Loucy (cell line): ENCODE results near the gene EML2.

Experiments
- H2AFZ ChIP-seq: fragments of 200-600 bp; sonication (generic); 2 replicates; pipeline ENCODE4 v1.6.0; 2016; ENCODE audit warnings: antibody characterized with exemption, mild to moderate bottlenecking, low read length, moderate library complexity
- H3F3A ChIP-seq: fragments of 200-600 bp; 2 replicates; pipeline ENCODE4 v1.6.0; 2016; ENCODE audit warnings: antibody characterized with exemption, low read depth, mild to moderate bottlenecking
- H3K27me3 ChIP-seq: fragments of 200-600 bp; sonication (generic); 2 replicates; pipeline ENCODE4 v1.6.1; 2014; ENCODE audit warnings: low read length, mild to moderate bottlenecking; ENCODE audit not compliant: insufficient read depth, poor library complexity, severe bottlenecking
- H3K36me3 ChIP-seq: fragments of 200-600 bp; sonication (generic); 2 replicates; pipeline ENCODE4 v1.6.1; 2016; ENCODE audit warnings: low read length; ENCODE audit not compliant: insufficient read depth
- H3K4me1 ChIP-seq: fragments of 200-600 bp; sonication (generic); 2 replicates; pipeline ENCODE4 v1.5.1; 2014; ENCODE audit warnings: low read length, mild to moderate bottlenecking; ENCODE audit not compliant: insufficient read depth, poor library complexity, severe bottlenecking
- H3K4me2 ChIP-seq: fragments of 200-600 bp; sonication (generic); 2 replicates; pipeline ENCODE4 v1.6.0; 2014; ENCODE audit warnings: antibody characterized with exemption, low read length, low read depth, mild to moderate bottlenecking; ENCODE audit not compliant: poor library complexity, severe bottlenecking
- H3K4me3 ChIP-seq: fragments of 200-600 bp; sonication (generic); 2 replicates; pipeline ENCODE4 v1.5.1; 2014; ENCODE audit warnings: low read length, mild to moderate bottlenecking, mixed read lengths; ENCODE audit not compliant: poor library complexity, severe bottlenecking
- H3K79me2 ChIP-seq: fragments of 200-600 bp; sonication (generic); 2 replicates; pipeline ENCODE4 v1.6.1; 2014; ENCODE audit warnings: low read length; ENCODE audit not compliant: insufficient read depth
- H3K9ac ChIP-seq: fragments of 200-600 bp; sonication (generic); 2 replicates; pipeline ENCODE4 v1.6.0; 2014; ENCODE audit warnings: mild to moderate bottlenecking, low read depth, low read length, moderate library complexity; ENCODE audit not compliant: poor library complexity, severe bottlenecking
- H3K9me2 ChIP-seq: fragments of 200-600 bp; sonication (generic); replicated peaks from 2 replicates; pipeline ENCODE4 v1.6.1; 2016; ENCODE audit warnings: low read depth, low read length, mixed read lengths
- H3K9me3 ChIP-seq: fragments of 200-600 bp; sonication (generic); 2 replicates; pipeline ENCODE4 v1.6.1; 2014; ENCODE audit warnings: mild to moderate bottlenecking, antibody characterized with exemption, low read length, low read depth; ENCODE audit not compliant: insufficient read depth
- H4K20me1 ChIP-seq: fragments of 200-600 bp; sonication (generic); 2 replicates; pipeline ENCODE4 v1.6.0; 2014; ENCODE audit warnings: antibody characterized with exemption, low read length, mild to moderate bottlenecking; ENCODE audit not compliant: insufficient read depth, poor library complexity, severe bottlenecking
- EZH2phosphoT487 ChIP-seq: fragments of 200-600 bp; IDR thresholded peaks from 2 replicates; pipeline ENCODE4 v1.6.1; 2018; ENCODE audit warnings: antibody characterized with exemption, mild to moderate bottlenecking, moderate library complexity, borderline replicate concordance
- TF ChIP-seq, protein P1 (sequence below): fragments of 200-600 bp; sonication (generic); conservative IDR thresholded peaks from 2 replicates; pipeline ENCODE4 v1.5.1; 2014; ENCODE audit warnings: mild to moderate bottlenecking, antibody characterized with exemption, low read length

The EML2 gene

DNA sequence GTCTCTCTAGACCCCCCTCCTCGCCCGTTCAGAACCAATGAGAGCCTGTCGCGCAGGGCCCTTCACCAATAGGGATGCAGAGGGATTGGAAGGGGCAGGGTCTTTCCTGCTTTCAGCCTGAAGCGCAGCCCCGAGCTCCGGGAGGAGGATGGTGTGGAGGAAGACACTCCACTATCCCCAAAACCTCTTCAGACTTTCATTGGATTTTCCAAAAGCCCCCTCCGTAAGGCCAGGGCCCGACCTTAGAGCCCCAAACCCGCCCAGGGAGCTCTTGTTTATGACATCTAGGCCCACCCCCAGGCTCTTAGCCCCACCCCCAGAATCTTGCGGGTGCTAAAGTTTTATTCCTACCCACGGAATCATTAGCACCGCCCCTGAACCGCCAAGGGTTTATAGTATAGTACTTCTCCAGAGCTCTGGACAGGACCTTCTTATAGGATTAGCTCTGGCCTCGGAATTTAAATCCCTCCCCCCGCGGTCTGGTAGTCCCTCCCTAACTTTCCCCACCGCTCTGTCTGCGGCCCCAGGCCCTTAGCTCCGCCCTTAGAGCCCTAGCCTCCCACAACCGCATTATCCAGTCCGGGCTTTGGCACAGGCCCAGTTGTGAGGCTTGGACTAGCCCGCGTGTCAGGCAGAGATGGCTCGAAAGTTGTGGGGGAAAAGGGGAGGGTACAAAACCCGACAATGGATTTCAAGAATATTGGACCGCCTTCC lies 6.6 kb upstream of the EML2 start:
- Histone ChIP-seq H3K4me2 (peak overlapping the region; percentile 84), H3K9me3 (no peaks in the 10 kb centered on the region), H3K36me3 (no peaks in the 10 kb centered on the region), H3K4me1 (peaks cover 15% of the 10 kb centered on the region), H3K27me3 (no peaks in the 10 kb centered on the region), H3F3A (peaks cover 5% of the 10 kb centered on the region; the same call in 1 of the 2 replicates), H3K9ac (peak overlapping the region; percentile 61), H4K20me1 (no peaks in the 10 kb centered on the region), H3K4me3 (peak overlapping the region; percentile 73), H3K9me2 (no peaks in the 10 kb centered on the region), H2AFZ (peak overlapping the region; percentile 97), H3K79me2 (no peaks in the 10 kb centered on the region)
- TF ChIP-seq EZH2phosphoT487: no peak

DNA sequence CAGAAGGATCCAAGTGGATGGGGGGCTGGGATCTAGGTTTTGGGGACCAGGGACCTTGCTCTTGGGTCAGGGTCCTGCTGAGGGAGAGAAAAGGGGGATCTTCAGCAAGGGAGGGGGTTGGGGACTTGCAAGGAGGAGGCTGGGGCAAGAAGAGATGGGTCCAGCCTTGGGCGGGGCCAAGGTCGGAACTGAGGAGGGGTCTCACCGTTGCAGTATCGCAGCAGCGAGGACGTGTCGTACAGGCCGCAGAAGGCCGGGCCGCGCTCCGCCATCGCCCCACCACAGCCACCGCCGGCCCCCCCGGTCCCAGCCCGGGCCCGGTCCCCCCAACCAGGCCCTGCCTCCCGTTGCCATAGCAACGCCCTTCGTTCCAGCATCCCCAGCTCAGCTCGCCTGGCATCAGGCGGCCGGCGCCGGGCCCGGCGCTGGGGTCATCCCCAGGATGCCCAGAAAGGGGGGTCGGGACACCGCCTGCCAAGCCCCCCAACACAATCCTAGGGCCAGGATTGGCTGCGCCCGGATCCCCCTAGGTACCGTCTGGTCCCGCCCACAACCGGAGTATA lies 6.0 kb upstream of the EML2 start:
- Histone ChIP-seq H3K27me3 (no peaks in the 10 kb centered on the region), H3K9me2 (no peaks in the 10 kb centered on the region), H4K20me1 (no peaks in the 10 kb centered on the region), H3K9ac (no peak overlapping the region), H3K9me3 (no peaks in the 10 kb centered on the region), H3K36me3 (no peaks in the 10 kb centered on the region), H3K4me1 (peaks cover 21% of the 10 kb centered on the region), H3F3A (peaks cover 5% of the 10 kb centered on the region; the same call in 1 of the 2 replicates), H2AFZ (peak overlapping the region; percentile 97; the same call in 1 of the 2 replicates), H3K4me3 (peak overlapping the region; percentile 73), H3K79me2 (no peaks in the 10 kb centered on the region), H3K4me2 (peak overlapping the region; percentile 84)
- TF ChIP-seq, protein P1, sequence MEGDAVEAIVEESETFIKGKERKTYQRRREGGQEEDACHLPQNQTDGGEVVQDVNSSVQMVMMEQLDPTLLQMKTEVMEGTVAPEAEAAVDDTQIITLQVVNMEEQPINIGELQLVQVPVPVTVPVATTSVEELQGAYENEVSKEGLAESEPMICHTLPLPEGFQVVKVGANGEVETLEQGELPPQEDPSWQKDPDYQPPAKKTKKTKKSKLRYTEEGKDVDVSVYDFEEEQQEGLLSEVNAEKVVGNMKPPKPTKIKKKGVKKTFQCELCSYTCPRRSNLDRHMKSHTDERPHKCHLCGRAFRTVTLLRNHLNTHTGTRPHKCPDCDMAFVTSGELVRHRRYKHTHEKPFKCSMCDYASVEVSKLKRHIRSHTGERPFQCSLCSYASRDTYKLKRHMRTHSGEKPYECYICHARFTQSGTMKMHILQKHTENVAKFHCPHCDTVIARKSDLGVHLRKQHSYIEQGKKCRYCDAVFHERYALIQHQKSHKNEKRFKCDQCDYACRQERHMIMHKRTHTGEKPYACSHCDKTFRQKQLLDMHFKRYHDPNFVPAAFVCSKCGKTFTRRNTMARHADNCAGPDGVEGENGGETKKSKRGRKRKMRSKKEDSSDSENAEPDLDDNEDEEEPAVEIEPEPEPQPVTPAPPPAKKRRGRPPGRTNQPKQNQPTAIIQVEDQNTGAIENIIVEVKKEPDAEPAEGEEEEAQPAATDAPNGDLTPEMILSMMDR: no peak
- TF ChIP-seq EZH2phosphoT487: no peak

DNA sequence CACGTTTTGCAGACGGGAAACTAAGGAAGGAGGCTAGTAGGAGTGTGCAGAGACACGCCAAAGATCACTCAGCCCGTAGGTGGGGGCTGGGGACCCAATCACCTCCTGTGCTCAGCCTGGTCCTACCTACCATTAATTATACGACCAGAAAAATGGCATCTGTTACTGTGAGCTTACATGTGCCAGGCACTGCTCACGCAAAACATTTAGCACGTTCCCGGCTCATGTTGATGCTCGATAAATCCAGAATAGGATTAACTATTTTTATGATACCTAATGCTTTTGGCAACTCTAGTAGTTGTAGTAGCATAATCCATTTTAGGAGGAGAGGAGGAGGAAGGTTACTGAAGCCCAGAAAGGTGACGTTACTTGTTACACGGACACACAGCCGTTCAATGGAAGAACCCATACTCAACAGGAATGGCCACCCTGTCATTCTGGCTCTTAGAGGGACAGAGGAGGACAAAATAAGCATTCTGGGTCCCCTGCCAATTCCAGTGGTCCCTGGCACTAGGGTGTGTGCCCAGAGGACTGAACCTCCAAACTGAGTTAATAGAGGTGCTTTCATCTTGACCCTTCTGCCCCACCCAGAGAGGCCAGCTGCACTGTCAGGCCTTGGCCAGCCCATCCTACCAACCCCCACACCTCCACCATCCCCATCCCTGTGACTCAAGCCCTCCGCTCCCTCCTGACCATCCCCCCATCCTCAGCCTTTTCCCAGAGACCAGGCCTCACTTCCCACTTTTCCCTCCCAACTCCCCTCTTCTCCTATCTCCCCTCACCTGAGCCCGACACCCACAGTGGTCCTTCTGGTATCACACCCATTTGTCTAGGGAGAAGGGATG lies 5.0 kb upstream of the EML2 start:
- TF ChIP-seq EZH2phosphoT487: no peak
- TF ChIP-seq, protein P1: no peak
- H3K9ac ChIP-seq: no peak overlapping the region
- H4K20me1 ChIP-seq: no peaks in the 10 kb centered on the region
- no peaks in the 10 kb centered on the region for H3K9me3 ChIP-seq
- no peaks in the 10 kb centered on the region for H3K79me2 ChIP-seq
- peaks cover 21% of the 10 kb centered on the region for H3K4me1 ChIP-seq
- H3K4me2 ChIP-seq: no peak overlapping the region
- H2AFZ ChIP-seq: no peak overlapping the region
- no peaks in the 10 kb centered on the region for H3K9me2 ChIP-seq
- peaks cover 5% of the 10 kb centered on the region; the same call in 1 of the 2 replicates for H3F3A ChIP-seq
- H3K36me3 ChIP-seq: no peaks in the 10 kb centered on the region
- no peak overlapping the region for H3K4me3 ChIP-seq
- H3K27me3 ChIP-seq: no peaks in the 10 kb centered on the region
